ENCODE measurements around the gene ST13.
A peak's percentile ranks its signal among the peaks of the same experiment; 100 is the strongest.

Gene ST13

DNA sequence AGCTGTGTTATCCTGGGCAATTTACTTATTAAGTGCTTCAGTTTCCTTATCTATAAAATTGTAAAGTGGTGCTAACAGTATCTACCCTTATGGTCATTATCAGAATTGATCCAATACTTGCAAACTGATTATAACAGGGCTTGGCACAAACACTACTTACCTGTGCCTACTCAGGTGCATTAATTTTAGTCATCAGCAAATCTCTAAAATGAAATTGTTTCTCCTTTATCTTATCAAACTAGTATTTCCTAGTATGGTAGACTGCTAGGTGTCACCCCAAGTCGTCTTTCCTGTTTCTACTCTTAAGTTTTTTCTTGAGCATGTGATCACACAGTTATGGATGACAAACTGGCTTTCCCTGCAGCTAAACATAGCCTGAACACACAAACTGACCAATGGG, 33.0 kb downstream of the ST13 start:
- no peak overlapping the region for H3K4me3 ChIP-seq (ENCODE audit: low read depth, low read length)
- TF ChIP-seq, protein P1, sequence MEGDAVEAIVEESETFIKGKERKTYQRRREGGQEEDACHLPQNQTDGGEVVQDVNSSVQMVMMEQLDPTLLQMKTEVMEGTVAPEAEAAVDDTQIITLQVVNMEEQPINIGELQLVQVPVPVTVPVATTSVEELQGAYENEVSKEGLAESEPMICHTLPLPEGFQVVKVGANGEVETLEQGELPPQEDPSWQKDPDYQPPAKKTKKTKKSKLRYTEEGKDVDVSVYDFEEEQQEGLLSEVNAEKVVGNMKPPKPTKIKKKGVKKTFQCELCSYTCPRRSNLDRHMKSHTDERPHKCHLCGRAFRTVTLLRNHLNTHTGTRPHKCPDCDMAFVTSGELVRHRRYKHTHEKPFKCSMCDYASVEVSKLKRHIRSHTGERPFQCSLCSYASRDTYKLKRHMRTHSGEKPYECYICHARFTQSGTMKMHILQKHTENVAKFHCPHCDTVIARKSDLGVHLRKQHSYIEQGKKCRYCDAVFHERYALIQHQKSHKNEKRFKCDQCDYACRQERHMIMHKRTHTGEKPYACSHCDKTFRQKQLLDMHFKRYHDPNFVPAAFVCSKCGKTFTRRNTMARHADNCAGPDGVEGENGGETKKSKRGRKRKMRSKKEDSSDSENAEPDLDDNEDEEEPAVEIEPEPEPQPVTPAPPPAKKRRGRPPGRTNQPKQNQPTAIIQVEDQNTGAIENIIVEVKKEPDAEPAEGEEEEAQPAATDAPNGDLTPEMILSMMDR (IDR thresholded peaks at IDR 0.05; ENCODE audit: low read depth, low read length), result no peak
- in situ Hi-C loops (cut with HindIII; ENCODE audit: low sequenced_read_pairs), result no loop called here
- DNase-seq (ENCODE audit: low read depth, low spot score), result no peak

DNA sequence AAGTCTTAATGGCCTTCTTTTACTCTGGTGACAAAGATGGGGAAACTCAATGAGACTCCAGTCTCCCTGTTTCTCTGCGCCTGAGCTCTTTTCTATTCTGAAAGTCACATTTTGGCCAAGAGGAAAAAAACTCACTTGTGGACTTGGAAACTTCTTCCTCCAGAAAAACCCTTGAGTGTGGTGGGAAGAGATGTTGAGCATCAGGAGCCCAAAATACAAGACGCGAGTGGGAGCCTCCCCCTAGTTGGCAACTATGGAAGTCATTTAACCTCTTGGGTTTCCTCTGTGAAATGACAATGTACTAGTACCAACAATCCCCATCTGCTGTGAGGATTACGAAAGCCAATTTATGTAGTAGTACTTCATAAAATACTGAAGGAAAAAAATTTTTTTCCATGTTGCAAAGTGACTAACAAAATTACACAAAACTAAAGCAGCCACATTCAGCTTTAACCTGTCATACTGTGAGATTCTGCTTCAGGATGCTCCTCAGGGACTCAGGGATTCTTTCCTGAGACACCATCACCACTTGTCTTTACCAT, 36.8 kb downstream of the ST13 start:
- TF ChIP-seq, protein P1 (IDR thresholded peaks at IDR 0.05; ENCODE audit: low read depth, low read length), result no peak
- peak overlapping the region; percentile 99 for H3K4me3 ChIP-seq (ENCODE audit: low read depth, low read length)
- in situ Hi-C loops (cut with HindIII; ENCODE audit: low sequenced_read_pairs), result no loop called here
- no peak for DNase-seq (ENCODE audit: low read depth, low spot score)

DNA sequence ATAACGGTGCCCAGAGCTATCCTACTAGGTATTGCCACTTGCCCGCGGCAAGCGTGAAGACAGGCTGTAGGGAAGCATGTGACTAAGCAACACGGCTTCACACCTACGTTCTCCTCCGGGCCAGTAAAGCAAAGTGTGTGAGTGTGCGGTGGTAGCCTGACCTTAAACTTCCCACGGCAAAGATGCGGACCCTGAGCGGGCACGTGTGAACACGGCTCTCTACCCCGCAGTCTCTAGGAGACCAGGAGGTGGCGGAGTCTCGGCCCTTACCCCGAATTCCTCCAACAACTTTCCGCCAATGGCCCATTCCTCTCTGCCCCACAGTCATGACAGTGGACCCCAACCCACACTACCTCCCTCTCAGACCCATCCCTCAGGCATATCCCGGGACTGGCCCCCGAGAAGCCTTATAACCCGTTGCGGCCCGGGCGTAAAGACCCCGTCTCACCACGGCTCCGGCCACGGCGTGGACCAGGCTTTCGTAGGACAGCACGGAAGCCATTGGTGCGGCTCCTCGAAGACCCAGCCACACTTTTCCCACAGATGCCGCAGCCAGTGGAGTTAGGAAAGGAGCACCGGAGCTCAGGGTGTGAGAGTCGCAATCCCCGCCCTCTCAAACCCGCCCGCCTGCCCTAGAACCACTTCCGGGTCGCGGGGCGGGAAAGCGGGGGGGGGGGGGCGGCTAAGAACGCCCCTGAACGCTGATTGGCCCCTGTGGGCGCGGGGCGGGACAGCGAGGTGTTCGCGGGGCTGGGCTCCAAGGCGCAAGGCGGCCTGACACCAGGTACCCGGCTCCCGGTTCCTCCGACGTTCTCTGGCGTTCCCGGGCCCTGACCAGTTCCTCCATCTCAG, 37.5 kb downstream of the ST13 start, which contains the start of gene SLC25A17:
TSS of gene SLC25A17 (minus strand) at position 600 of the 852 bp plus-strand sequence. CDS start at position 502, 98 bp downstream.
- TF ChIP-seq, protein P1 (IDR thresholded peaks at IDR 0.05; ENCODE audit: low read depth, low read length), result peak; percentile 61
- in situ Hi-C loops (cut with HindIII; ENCODE audit: low sequenced_read_pairs), result no loop called here
- DNase-seq (ENCODE audit: low read depth, low spot score), result peak; percentile 82
- peak within 1 kb of the TSS; percentile 99 for H3K4me3 ChIP-seq (ENCODE audit: low read depth, low read length)

DNA sequence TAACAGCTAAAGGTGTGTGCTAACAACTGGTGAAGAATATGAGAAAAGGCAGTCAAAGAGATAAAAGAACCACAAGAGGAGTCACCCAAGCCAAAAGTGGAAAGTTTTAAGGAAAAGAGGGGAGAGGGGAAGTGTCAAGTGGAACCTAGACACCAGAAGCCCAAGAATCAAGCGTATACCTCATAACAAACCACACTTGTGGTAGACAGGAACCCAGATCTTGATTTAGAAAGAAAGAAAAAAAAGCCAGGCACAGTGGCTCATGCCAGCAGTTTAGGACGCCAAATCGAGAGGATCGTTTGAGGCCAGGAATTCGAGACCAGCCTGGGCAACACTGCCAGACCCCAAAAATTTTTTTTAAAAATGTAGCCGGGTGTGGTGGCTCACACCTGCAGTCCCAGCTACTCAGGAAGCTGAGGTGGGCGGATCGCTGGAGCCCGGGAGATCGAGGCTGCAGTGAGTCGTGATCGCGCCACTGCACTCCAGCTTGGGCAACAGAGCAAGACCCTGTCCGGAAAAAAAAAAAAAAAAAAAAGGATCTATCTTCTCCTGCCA, 38.2 kb downstream of the ST13 start:
- in situ Hi-C loops (cut with HindIII; ENCODE audit: low sequenced_read_pairs), result no loop called here
- peak overlapping the region; percentile 99 for H3K4me3 ChIP-seq (ENCODE audit: low read depth, low read length)
- TF ChIP-seq, protein P1 (IDR thresholded peaks at IDR 0.05; ENCODE audit: low read depth, low read length), result no peak
- DNase-seq (ENCODE audit: low read depth, low spot score), result no peak

DNA sequence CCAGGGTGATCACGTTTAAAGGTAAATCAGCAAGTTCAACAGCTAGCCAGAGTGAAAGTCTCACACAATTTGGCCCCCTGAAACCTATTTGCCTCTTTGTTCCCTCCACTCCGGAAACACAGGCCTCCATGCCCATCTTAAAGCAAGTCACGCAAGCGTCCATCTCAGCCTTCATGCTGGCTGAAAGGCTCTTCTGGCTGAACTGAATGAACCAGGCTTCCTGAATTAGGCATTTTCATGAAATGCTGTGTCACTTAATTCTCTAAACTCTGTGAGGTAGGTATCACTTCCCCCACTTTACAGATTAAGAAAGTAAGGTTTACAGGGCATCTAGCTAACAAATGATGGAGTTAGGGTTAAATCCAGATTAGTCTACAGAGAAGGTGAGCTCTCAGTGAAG, 38.7 kb downstream of the ST13 start:
- H3K4me3 ChIP-seq (ENCODE audit: low read depth, low read length), result no peak overlapping the region
- DNase-seq (ENCODE audit: low read depth, low spot score), result no peak

DNA sequence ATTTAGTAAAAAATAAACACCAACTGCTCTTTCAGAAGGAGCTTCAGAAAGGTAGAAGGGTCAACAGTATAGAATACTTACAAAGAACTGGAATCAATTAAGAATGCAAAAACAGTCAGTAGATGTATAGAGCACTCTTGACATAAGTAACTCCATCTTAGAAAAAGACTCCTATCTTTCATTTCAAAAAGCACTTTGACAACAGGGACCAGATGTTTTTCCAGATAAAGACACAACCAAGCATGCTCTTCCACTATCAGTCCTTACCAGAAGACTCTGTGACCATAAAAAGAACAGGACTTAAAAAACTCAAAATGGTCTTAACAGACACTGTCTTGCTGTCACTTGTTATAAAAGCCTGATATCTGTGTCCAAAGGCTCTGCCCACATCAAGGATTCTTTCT, 42.5 kb downstream of the ST13 start:
- no peak for DNase-seq (ENCODE audit: low read depth, low spot score)
- TF ChIP-seq, protein P1 (IDR thresholded peaks at IDR 0.05; ENCODE audit: low read depth, low read length), result no peak
- H3K4me3 ChIP-seq (ENCODE audit: low read depth, low read length), result no peak overlapping the region
- in situ Hi-C loops (cut with HindIII; ENCODE audit: low sequenced_read_pairs), result no loop called here

More for the DNA sequence above, 38.7 kb downstream of the ST13 start:
- TF ChIP-seq, protein P1 (IDR thresholded peaks at IDR 0.05; ENCODE audit: low read depth, low read length), result no peak
- in situ Hi-C loops (cut with HindIII; ENCODE audit: low sequenced_read_pairs), result no loop called here

All from astrocyte of the spinal cord (primary cell).